Fibroblast of the aortic adventitia (primary cell): Measurements from ENCODE around the gene ZNF697. TPM values are rescaled to one million over a fixed set of nuclear protein-coding genes. Genes with fewer than 3 reads are reported as not detected.
A peak's percentile ranks its signal among the peaks of the same experiment; 100 is the strongest.
"Not testable (repeated sequence)": the region's sequence is repeated elsewhere in the genome, so short reads cannot be mapped to it uniquely, and the experiment has no call there.

Experiments
- DNase-seq: peaks from one replicate; pipeline ENCODE4 v3.0.0-alpha.2; 2010; ENCODE audit warnings: low read depth
- H3K4me3 ChIP-seq: 2 replicates; pipeline ENCODE4 v1.5.1; 2011; ENCODE audit warnings: low read depth, mild to moderate bottlenecking, control low read depth, low read length, moderate library complexity
- CTCF ChIP-seq: IDR thresholded peaks from 2 replicates; pipeline ENCODE4 v1.5.1; 2011; ENCODE audit warnings: mild to moderate bottlenecking, low read length, control low read depth, inconsistent platforms; ENCODE audit not compliant: insufficient read depth
- total RNA-seq: library from RNA; depleted of rRNA; stranded (reverse); fragments of >200 nt; gene quantifications from 2 replicates; pipeline ENCODE4 v1.2.3, GENCODE V29; 2012; ENCODE audit warnings: low replicate concordance

The ZNF697 gene
- total RNA-seq, 1 donor = 4.4 TPM

- peak; percentile 91 for DNase-seq
- TF ChIP-seq CTCF = peak; percentile 83
- no peak overlapping the region for H3K4me3 ChIP-seq
Observed at GRCh38 chr1:119613769-119614720, 34.0 kb downstream of the ZNF697 start.

DNA sequence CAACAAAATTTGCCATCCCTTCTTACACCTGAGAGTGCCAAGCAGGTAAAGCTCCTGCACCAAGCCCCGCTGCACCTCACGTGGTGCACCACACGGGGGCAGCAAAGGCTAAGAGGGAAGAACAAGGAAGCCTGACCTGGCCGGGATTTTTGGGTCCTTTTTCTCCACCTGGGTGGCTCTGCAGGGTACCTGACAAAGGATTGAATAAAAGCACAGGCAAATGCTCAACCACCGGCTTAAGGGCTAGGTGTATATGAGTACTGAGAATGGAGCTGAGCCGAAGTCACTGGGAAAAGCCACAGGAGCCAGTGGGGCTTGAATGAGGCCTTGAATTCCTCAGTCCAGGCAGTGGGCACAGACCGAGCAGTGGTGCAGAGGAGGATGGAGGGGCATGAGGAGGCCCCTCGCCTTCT lies 36.4 kb downstream of the ZNF697 start:
- TF ChIP-seq CTCF = peak; percentile 96
- H3K4me3 ChIP-seq = no peak overlapping the region
- peak; percentile 48 for DNase-seq

DNA sequence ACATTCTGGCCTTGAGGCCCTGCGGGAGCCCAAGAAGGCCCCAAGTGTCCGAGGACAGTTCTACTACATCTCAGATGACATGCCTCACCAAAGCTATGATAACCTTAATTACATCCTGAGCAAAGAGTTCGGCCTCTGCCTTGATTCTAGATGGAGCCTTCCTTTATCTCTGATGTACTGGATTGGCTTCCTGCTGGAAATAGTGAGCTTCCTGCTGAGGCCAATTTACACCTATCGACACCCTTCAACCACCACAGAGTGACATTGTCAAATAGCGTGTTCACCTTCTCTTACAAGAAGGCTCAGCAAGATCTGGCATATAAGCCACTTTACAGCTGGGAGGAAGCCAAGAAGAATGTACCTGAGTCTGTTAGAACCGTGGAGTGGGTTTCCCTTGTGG lies 39.2 kb downstream of the ZNF697 start:
- DNase-seq = not testable (repeated sequence)

GRCh38 chr1:119607087-119607807 lies 40.8 kb downstream of the ZNF697 start:
- H3K4me3 ChIP-seq, DNase-seq: not testable (repeated sequence)

More for the DNA sequence above, 39.2 kb downstream of the ZNF697 start:
- not testable (repeated sequence) for H3K4me3 ChIP-seq

- DNase-seq = no peak
- H3K4me3 ChIP-seq = no peak overlapping the region
- TF ChIP-seq CTCF = no peak
Observed at GRCh38 chr1:119606394-119606793, 41.7 kb downstream of the ZNF697 start.

DNA sequence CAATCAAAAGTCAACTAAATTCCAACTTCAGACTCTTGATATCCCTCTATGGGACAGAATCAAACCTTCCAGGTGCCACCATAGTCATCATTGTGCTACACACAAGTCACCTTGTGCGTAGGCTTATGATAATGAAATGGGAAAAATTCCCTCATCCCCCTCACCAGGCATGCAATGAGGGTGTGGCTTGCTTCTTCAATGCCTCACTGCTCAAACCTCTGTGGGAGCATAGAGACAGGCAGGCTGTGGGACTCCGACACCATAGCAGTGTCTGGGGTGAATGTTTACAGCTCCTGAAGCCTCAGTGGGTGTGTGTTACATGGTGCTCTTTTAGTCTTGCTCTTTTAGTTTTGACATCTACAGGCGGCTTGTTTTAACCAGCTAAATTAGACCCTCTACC lies 42.4 kb downstream of the ZNF697 start:
- no peak overlapping the region for H3K4me3 ChIP-seq
- TF ChIP-seq CTCF = no peak
- DNase-seq = no peak

DNA sequence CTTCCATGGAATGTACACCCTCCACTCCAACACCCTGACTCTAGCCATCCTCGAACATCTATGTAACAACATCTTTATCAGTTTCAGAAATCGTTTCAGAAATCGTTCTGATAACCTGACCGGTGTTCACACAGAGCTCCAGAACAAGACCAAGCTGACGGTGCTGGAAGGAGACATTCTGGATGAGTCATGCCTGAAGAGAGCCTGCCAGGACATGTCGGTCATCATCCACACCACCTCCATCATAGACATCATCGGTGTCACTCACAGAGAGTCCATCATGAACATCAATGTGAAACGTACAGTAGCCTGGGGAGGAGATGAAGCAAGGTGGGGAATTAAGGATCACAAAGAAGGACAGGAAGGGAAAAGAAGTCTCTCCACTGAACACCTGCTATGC lies 43.0 kb downstream of the ZNF697 start:
- DNase-seq, H3K4me3 ChIP-seq: not testable (repeated sequence)

DNA sequence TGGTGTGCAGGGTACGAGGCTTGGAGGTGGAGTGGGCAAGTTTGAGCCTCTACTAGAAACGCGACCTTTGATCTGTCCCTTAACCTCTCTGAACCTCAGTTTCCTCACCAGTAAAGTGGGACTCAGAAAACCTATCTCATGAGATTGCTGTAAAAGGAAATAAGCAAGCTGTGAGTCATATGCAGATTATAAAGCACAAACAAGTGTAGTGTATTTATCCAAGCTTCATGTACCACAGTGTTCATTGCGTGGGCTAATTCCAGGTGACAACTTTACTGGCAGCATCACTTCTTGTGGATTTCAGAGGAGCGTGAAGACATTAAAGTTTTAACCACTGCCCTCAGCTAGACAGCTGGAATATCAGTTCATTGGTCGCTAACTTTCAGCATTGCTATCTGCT lies 44.4 kb downstream of the ZNF697 start:
- no peak for TF ChIP-seq CTCF
- DNase-seq = no peak
- no peak overlapping the region for H3K4me3 ChIP-seq

DNA sequence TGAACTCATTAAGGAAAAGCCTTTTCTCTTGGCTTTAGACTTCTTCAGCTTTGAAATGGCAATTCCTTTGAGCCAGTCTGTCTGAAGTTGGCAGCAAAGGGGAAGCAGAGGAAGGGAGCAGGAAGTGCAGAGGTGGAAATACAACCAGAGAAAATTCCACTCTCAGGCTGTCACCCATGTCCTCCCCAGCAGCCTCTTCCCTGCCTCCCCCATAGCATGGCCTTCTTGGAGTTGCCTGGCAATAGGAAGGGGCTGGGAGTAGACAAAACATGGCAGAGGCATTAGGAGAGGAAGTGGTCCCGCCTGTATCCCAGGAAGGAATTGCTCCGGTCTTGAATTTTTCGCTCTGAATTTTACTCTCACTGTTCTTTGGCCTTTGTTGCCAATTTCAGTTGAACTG lies 44.8 kb downstream of the ZNF697 start:
- not testable (repeated sequence) for DNase-seq, H3K4me3 ChIP-seq

DNA sequence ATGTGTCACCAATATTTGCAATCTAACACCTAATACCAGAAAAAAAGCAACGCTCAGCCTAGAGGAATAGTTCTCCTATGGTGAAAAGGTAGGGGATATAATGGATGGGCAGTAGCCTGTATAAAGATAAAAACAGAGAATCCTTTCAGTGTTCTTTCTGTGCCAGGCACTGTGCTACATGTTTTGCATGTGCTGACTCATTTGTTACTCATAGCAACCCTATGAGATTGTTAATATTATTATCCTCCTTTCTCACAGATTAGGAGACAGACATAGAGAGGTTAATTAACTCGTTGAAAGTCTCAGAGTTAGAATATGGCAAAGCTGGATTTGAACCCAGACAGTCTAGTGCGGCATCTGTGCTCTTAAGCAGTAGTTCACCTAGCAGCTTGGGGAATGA lies 45.3 kb downstream of the ZNF697 start:
- not testable (repeated sequence) for H3K4me3 ChIP-seq, DNase-seq
